ENCODE results near the gene CD83.

DNA sequence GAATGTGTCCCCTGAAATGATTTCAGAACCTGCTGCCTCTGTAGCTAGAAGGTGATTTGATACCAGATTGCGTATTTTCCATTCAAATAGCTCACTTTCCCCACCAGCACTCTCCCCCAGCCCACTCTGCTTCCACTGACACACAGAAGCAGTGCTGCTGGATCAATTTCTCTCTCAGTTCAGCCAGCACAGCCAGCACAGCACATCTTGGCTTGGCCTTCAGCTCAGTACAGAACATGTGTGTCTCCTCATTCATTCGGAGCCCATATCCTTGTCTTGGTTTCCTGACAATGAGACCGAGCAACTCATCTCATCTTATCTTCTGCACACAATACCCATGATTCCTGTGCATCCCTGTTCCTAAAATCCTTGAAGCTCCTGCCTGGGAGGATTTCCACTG, 33.8 kb upstream of the CD83 start:
- TF ChIP-seq, protein P1, sequence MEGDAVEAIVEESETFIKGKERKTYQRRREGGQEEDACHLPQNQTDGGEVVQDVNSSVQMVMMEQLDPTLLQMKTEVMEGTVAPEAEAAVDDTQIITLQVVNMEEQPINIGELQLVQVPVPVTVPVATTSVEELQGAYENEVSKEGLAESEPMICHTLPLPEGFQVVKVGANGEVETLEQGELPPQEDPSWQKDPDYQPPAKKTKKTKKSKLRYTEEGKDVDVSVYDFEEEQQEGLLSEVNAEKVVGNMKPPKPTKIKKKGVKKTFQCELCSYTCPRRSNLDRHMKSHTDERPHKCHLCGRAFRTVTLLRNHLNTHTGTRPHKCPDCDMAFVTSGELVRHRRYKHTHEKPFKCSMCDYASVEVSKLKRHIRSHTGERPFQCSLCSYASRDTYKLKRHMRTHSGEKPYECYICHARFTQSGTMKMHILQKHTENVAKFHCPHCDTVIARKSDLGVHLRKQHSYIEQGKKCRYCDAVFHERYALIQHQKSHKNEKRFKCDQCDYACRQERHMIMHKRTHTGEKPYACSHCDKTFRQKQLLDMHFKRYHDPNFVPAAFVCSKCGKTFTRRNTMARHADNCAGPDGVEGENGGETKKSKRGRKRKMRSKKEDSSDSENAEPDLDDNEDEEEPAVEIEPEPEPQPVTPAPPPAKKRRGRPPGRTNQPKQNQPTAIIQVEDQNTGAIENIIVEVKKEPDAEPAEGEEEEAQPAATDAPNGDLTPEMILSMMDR (IDR thresholded peaks at IDR 0.05; ENCODE audit: low read depth, low read length, poor library complexity, severe bottlenecking) = no peak
- no peak for TF ChIP-seq EZH2phosphoT487 (IDR thresholded peaks at IDR 0.05; ENCODE audit: borderline replicate concordance, low read length)

All from DOHH2 (cell line).